Limb (tissue), 2 donors: ENCODE measurements around the gene AP3D1.
A peak's percentile ranks its signal among the peaks of the same experiment; 100 is the strongest.
"Not testable (repeated sequence)": the region's sequence is repeated elsewhere in the genome, so short reads cannot be mapped to it uniquely, and the experiment has no call there.

Experiments used
- DNase-seq, 2 donors: peaks; one replicate each; pipeline ENCODE4 v3.0.0-alpha.2; 2016; ENCODE audit errors: extremely low spot score in 2 of 2

The AP3D1 gene

DNA sequence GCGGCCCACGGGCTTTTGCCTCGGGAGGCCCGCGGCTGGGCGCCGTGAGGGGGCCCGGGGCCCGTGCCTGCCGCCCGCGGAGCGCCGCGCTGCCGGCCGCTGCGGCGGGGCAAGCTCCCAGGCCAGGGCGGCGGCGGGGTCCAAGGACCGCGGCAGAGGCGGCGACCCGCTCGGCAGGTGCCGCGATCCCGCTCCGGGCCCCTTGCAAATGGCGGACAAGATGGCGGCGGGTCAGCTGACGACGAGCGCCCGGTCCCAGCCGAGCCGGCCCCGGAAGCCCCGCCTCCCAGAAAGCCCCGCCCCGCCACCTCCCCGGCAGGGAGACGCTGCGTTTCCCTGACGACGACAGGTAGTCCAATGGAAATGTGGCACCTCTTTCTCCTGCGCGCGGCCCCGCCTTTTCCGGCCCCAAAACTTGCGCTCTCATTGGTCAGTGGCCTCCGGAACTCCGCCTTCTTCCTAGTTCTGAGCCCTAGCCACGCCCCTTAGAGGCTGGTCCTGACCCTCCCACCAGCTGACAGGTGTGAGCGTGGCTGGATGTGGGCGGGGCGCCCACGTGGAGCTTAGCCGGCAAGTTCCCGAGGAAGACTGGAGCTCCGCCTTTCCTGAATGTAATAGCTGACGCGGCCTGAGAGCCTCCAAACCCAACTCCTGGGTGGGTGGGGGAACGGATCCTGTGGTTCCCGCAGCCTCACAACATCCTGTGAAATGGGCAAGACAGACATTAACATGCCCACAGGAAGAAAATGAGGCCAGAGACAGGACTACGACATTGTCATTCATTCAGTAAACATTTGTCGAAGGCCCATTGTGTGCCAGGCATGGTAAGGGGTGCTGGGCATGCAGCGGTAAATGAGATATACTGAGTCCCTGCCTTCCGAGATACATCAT is at the start of gene AP3D1:
AP3D1 (minus strand) TSS at position 228 of the 891 bp plus-strand sequence. CDS start 232 bp downstream, outside the sequence.
- DNase-seq = peak; percentile 99 to 100

GRCh38 chr19:2200624-2201294 is 49.4 kb upstream of the AP3D1 start:
- DNase-seq = not testable (repeated sequence)

GRCh38 chr19:2199861-2200623 is 48.7 kb upstream of the AP3D1 start:
- no peak for DNase-seq

DNA sequence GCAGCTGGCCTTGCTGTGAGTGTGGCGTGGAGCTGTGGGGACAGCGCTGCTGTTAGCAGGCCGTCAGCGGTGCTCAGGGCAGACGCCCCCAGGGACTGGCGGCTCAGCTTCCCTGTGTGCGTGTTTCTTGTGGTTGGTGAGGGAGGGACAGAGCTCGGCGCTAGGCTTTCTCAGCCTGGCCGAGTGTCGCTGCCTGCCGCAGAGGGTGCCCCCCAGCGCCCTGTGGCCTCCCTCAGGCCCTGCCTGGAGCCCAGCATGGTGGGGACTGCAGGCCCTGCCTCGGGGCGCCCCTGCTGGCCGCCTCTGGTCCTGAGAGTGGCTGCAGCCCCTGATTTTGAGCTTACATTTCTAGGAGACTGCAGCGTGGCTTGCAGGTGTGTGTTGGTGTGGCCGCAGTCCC is 47.8 kb upstream of the AP3D1 start:
- DNase-seq = no peak

GRCh38 chr19:2198317-2198716 is 47.0 kb upstream of the AP3D1 start:
- DNase-seq = no peak

DNA sequence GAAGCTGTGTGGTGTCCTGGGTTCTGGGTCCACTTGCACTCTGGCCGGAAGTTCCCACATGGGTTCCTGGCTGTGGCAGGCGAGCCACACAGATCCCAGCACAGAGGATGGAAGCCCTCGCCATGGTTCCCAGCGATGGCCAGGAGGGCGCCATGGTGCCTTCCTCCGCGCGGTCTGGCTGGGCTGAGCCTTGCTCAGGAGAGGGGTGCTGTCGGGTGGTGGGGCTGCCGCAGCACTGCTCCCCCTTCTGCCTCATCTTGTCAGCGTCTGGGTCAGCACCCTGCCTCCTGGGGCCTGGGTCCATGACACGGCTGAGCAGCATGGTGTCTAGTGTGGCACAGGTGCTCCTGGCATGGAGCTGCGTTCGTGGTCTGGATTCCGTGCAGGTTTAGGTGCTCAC is 45.9 kb upstream of the AP3D1 start:
- no peak for DNase-seq

- no peak for DNase-seq
Observed at GRCh38 chr19:2195914-2196313, 44.5 kb upstream of the AP3D1 start.

DNA sequence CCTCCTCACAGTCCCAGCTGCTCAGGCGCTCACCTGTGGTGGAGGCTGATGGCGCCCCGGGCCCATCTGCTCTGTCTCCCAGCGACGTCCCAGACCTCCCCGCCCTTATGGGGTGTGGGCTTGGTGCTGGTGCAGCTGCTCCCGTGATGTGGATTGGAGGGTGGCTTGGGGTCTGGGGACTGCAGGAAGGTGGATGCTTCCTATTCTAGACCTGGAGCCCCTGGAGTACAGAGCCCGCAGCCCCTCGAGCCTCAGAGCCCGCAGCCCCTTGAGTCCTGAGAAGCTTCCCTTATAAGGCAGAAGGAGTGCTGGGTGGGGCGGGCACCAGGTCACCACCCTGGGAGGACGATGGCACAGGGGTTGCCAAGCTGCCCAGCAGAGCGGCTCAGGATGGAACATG is 44.0 kb upstream of the AP3D1 start:
- DNase-seq = no peak

- no peak for DNase-seq
Observed at GRCh38 chr19:2194513-2195078, 43.2 kb upstream of the AP3D1 start.

DNA sequence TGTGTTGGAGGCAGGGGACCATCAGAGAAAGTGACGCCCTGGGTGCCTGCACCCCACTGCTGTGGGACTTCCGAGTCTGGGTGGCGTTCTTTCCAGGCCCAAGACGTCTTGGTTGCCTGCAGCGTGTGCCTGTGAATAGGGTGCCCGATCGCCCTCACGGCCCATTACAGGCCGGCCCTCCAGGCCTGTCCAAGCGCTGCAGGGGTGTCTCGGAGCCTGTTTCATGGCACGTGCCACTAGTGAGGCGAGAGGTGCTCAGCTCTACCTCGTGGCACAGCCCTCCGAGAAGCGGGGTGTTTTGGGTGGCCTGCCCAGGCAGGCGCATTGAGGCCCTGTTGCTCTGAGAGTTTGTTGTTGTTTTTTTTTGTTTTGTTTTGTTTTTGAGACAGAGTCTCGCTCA is 42.4 kb upstream of the AP3D1 start:
- DNase-seq = no peak

DNA sequence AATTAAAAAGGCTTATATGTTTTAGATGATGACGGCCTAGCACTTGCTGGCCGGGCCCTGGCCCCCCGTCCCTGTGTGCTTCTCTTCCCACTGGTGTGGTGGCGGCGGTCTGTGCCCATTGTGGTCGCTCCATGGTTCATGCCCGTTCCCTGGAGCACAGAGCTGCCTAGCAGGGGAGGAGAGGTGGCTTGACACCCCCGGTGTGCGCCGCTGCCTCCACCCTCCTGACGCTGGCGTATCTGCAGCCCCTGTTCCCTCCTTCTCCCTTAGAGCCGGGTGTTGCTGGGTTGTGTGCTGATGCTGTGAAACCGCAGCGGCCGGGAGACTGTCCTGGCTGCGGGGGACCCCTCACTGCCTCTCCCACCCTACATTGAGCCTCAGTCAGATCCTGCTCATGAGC is 41.5 kb upstream of the AP3D1 start:
- no peak for DNase-seq

GRCh38 chr19:2191456-2192310 is 40.3 kb upstream of the AP3D1 start:
- DNase-seq = no peak

- no peak for DNase-seq
Observed at GRCh38 chr19:2190848-2191455, 39.6 kb upstream of the AP3D1 start.

- DNase-seq = no peak
Observed at GRCh38 chr19:2189880-2190279, 38.5 kb upstream of the AP3D1 start.

GRCh38 chr19:2188708-2189385 is 37.5 kb upstream of the AP3D1 start:
- no peak for DNase-seq

DNA sequence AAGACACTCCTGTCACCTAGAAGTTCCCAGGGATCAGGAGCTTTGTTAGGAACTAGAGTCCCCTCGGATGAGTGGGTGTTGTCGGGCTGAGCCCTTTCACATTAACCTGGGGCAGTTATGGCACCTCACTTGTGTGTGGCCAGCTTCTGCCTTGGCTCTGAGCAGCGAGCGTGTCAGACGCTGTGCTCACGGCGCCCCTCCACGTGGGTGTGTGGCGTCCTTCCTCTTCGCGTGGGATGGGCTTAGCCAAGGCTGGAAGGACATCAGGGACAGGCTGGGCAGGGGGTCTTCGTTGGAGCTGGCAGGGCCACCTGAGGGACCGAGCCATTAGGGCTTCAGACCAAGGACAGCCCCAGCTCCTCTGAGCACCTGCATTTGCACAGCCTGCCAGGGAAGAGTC is 35.8 kb upstream of the AP3D1 start:
- no peak for DNase-seq

GRCh38 chr19:2186071-2186846 is 34.9 kb upstream of the AP3D1 start:
- DNase-seq = peak; percentile 67 to 85

- no peak for DNase-seq
Observed at GRCh38 chr19:2185734-2186070, 34.3 kb upstream of the AP3D1 start.

DNA sequence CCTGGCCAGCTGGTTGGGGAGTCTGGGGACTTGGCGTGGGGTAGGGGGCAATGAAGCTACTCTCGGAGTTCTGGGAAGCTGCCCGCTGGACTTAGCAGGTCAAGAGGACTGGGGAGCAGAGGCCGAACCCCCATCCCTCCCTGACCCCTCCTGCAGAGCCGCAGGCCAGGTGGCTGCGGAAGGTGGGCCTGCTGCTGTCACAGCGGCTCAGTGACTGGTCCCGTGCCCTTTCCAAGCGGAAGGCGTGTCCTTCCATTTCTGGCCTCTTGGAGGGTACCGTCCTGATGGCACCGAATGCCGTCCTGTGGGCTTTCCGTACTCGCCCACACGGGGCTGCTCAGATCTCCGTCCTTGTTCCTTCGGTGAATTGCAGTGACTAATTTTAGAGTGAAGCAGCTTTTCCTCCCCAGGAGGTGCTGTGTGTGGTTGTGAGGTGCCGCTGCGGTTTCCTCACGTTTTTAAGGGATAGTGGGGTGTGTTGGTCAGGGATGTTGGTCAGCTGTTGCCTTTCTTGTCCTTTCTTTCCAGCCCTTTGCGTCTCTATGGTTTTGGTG is 33.1 kb upstream of the AP3D1 start:
- DNase-seq = no peak
